ENCODE measurements around the gene STARD13. TPM values are rescaled to one million over a fixed set of nuclear protein-coding genes. Genes with fewer than 3 reads are reported as not detected.

The STARD13 gene
- total and polyA plus RNA-seq, 4 donors = 2.7 to 15.3 (median 5.7) TPM

DNA sequence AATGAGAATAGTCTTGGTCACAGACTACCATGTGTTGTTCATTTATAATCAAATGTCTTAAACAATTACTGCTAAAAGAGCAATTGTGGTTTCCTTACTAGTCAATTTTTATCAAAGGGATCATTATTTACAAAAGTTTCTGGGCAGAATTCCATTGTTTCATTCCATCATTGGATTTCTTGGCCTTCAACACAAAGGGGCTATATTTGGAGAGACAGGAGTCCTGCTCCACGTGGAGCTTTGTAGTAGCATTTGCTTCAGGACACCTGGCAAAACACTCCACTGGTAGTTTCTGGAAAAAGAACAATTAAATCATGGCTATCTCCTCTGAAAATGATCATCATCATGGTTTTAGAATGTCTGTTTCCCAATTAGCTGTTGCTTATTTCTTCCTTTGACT is 22.3 kb upstream of the STARD13 start:
- Histone ChIP-seq H3K36me3 (ENCODE audit: control insufficient read depth in 4 of 4, insufficient read depth in 3 of 4, low read depth in 1 of 4, low read length in 3 of 4) (no peaks in the 10 kb centered on the region), H3K4me3 (ENCODE audit: low read depth in 1 of 3, low read length in 3 of 3) (no peak overlapping the region), H3K9ac (ENCODE audit: low read depth in 1 of 2, low read length in 2 of 2) (no peak overlapping the region), H3K27ac (ENCODE audit: low read depth in 1 of 2, low read length in 2 of 2) (no peak overlapping the region), H3K27me3 (ENCODE audit: control insufficient read depth in 4 of 4, insufficient read depth in 4 of 4, low read length in 3 of 4) (no peaks in the 10 kb centered on the region), H3K4me1 (ENCODE audit: control insufficient read depth in 4 of 4, insufficient read depth in 4 of 4, low read length in 3 of 4) (no peaks in the 10 kb centered on the region), H3K9me3 (ENCODE audit: control insufficient read depth in 4 of 4, low read length in 3 of 4) (no peaks in the 10 kb centered on the region)
- 19% methylated on average over 1 of the region's 1 CpG for whole genome bisulfite sequencing
- no peak for TF ChIP-seq FOXA2 (IDR thresholded peaks at IDR 0.05)
- TF ChIP-seq HNF4A (conservative IDR thresholded peaks at IDR 0.05) = peak in 1 of 2 donors; percentile 12
- DNase-seq (ENCODE audit: low spot score) = no peak

- Histone ChIP-seq H3K27ac (ENCODE audit: low read depth in 1 of 2, low read length in 2 of 2) (no peak overlapping the region), H3K9me3 (ENCODE audit: control insufficient read depth in 4 of 4, low read length in 3 of 4) (no peaks in the 10 kb centered on the region), H3K27me3 (ENCODE audit: control insufficient read depth in 4 of 4, insufficient read depth in 4 of 4, low read length in 3 of 4) (no peaks in the 10 kb centered on the region), H3K4me1 (ENCODE audit: control insufficient read depth in 4 of 4, insufficient read depth in 4 of 4, low read length in 3 of 4) (no peaks in the 10 kb centered on the region), H3K9ac (ENCODE audit: low read depth in 1 of 2, low read length in 2 of 2) (no peak overlapping the region), H3K36me3 (ENCODE audit: control insufficient read depth in 4 of 4, insufficient read depth in 3 of 4, low read depth in 1 of 4, low read length in 3 of 4) (no peaks in the 10 kb centered on the region), H3K4me3 (ENCODE audit: low read depth in 1 of 3, low read length in 3 of 3) (no peak overlapping the region)
- no peak for DNase-seq (ENCODE audit: low spot score)
- TF ChIP-seq YY1 (IDR thresholded peaks at IDR 0.05) (no peak), SP1 (IDR thresholded peaks at IDR 0.05) (no peak), ATF3 (IDR thresholded peaks at IDR 0.05) (no peak), TAF1 (conservative IDR thresholded peaks at IDR 0.05) (no peak), HNF4A (conservative IDR thresholded peaks at IDR 0.05) (no peak), RAD21 (IDR thresholded peaks at IDR 0.05) (no peak)
- 78% methylated on average over 3 of the region's 3 CpGs for WGBS
These were observed 18.5 kb upstream of the STARD13 start for GRCh38 chr13:33303855-33304597.

- DNase-seq (ENCODE audit: low spot score) = no peak
- 94% methylated on average over 3 of the region's 3 CpGs for WGBS
- Histone ChIP-seq H3K9ac (ENCODE audit: low read depth in 1 of 2, low read length in 2 of 2) (no peak overlapping the region), H3K27ac (ENCODE audit: low read depth in 1 of 2, low read length in 2 of 2) (no peak overlapping the region), H3K9me3 (ENCODE audit: control insufficient read depth in 4 of 4, low read length in 3 of 4) (no peaks in the 10 kb centered on the region), H3K4me1 (ENCODE audit: control insufficient read depth in 4 of 4, insufficient read depth in 4 of 4, low read length in 3 of 4) (no peaks in the 10 kb centered on the region), H3K27me3 (ENCODE audit: control insufficient read depth in 4 of 4, insufficient read depth in 4 of 4, low read length in 3 of 4) (no peaks in the 10 kb centered on the region), H3K4me3 (ENCODE audit: low read depth in 1 of 3, low read length in 3 of 3) (no peak overlapping the region), H3K36me3 (ENCODE audit: control insufficient read depth in 4 of 4, insufficient read depth in 3 of 4, low read depth in 1 of 4, low read length in 3 of 4) (no peaks in the 10 kb centered on the region)
- TF ChIP-seq RAD21 (IDR thresholded peaks at IDR 0.05) (no peak), FOXA2 (IDR thresholded peaks at IDR 0.05) (no peak), TAF1 (conservative IDR thresholded peaks at IDR 0.05) (no peak), FOXA1 (IDR thresholded peaks at IDR 0.05) (no peak), HNF4G (IDR thresholded peaks at IDR 0.05) (no peak), JUND (IDR thresholded peaks at IDR 0.05) (no peak), YY1 (IDR thresholded peaks at IDR 0.05) (no peak), GABPA (IDR thresholded peaks at IDR 0.05 in 1 of 2, conservative IDR thresholded peaks at IDR 0.05 in 1 of 2) (no peak), SP1 (IDR thresholded peaks at IDR 0.05) (no peak), NR2F2 (IDR thresholded peaks at IDR 0.05) (no peak), EGR1 (IDR thresholded peaks at IDR 0.05; ENCODE audit: low read depth in 2 of 2) (no peak), HNF4A (conservative IDR thresholded peaks at IDR 0.05) (no peak), ZBTB33 (IDR thresholded peaks at IDR 0.05) (no peak), ATF3 (IDR thresholded peaks at IDR 0.05) (no peak), RXRA (IDR thresholded peaks at IDR 0.05) (no peak), CTCF (IDR thresholded peaks at IDR 0.05; ENCODE audit: low read depth, low read length, missing input control) (no peak)
- TF ChIP-seq, protein P1, sequence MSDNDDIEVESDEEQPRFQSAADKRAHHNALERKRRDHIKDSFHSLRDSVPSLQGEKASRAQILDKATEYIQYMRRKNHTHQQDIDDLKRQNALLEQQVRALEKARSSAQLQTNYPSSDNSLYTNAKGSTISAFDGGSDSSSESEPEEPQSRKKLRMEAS (IDR thresholded peaks at IDR 0.05) = no peak
- TF ChIP-seq, protein P2, sequence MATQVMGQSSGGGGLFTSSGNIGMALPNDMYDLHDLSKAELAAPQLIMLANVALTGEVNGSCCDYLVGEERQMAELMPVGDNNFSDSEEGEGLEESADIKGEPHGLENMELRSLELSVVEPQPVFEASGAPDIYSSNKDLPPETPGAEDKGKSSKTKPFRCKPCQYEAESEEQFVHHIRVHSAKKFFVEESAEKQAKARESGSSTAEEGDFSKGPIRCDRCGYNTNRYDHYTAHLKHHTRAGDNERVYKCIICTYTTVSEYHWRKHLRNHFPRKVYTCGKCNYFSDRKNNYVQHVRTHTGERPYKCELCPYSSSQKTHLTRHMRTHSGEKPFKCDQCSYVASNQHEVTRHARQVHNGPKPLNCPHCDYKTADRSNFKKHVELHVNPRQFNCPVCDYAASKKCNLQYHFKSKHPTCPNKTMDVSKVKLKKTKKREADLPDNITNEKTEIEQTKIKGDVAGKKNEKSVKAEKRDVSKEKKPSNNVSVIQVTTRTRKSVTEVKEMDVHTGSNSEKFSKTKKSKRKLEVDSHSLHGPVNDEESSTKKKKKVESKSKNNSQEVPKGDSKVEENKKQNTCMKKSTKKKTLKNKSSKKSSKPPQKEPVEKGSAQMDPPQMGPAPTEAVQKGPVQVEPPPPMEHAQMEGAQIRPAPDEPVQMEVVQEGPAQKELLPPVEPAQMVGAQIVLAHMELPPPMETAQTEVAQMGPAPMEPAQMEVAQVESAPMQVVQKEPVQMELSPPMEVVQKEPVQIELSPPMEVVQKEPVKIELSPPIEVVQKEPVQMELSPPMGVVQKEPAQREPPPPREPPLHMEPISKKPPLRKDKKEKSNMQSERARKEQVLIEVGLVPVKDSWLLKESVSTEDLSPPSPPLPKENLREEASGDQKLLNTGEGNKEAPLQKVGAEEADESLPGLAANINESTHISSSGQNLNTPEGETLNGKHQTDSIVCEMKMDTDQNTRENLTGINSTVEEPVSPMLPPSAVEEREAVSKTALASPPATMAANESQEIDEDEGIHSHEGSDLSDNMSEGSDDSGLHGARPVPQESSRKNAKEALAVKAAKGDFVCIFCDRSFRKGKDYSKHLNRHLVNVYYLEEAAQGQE (IDR thresholded peaks at IDR 0.05) = no peak
These were observed 14.1 kb upstream of the STARD13 start for GRCh38 chr13:33299626-33300025.

Measured in liver (tissue), 9 donors.